NCI-H1436 (cell line): Measurements from ENCODE around the gene POLR2J.
"Not testable (repeated sequence)": the region's sequence is repeated elsewhere in the genome, so short reads cannot be mapped to it uniquely, and the experiment has no call there.

Experiments
- DNase-seq: peaks from one replicate; lab custom pipeline; 2025; lab: John Stamatoyannopoulos, UW

The POLR2J gene

DNA sequence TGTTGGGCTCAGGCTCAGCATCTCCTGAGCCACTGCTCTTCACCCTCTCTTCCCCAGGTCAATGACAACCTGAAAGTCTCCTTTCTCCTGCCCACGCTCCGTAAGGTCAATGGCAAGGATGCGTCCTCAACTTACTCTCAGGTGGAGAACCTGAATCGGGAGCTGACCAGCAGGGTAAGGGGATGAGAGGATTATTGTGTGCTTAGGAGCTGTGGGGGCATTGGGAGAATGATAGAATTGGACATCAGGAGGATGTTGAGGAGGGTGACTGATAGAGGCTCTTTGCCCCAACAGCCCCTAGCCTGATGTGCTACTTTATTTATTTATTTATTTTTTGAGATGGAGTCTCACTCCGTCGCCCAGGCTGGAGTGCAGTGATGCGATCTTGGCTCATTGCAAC lies 12.6 kb downstream of the POLR2J start:
- no peak for DNase-seq

DNA sequence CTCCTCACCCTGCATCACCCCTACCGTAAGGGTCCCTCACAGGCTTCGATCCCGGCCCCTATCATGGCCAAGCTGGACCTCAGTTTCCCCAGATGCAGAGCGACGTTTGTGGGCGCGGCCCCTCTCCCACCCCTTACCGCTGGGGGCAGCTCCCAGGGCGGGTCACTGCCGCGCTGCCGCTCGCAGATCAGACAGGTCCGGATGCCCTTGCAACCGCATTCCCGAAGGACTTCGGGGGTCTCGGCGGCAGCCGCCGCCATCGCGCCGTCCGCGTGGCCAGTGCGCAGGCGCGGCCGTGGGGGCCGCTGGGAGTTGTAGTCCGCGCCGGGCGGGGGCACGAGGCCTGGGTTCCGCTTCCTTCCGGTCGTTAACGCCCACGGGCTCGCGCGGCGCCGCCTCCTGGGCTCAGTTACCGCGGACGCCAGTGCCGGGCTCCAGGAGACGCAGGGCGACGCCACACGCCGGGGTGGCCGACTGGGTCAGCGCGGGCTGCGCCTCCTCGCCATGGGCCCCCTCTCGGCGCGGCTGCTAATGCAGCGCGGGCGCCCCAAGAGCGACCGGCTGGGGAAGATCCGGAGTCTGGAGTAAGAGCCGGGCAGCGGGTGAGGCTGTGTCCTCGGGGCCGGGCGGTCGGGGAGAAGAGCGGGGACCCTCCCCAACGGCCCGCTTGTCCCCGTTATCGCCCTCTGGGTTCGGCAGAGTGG lies 14.0 kb downstream of the POLR2J start, which contains the start of the genes ALKBH4 and LRWD1:
Gene ALKBH4, minus strand, starts transcription at position 287 of the 704 bp plus-strand sequence. Its CDS starts 27 bp downstream, at position 260.
Gene LRWD1, plus strand, starts transcription at position 408 of the 704 bp plus-strand sequence. Its CDS starts 97 bp downstream, at position 505.
- DNase-seq = peak; percentile 88

DNA sequence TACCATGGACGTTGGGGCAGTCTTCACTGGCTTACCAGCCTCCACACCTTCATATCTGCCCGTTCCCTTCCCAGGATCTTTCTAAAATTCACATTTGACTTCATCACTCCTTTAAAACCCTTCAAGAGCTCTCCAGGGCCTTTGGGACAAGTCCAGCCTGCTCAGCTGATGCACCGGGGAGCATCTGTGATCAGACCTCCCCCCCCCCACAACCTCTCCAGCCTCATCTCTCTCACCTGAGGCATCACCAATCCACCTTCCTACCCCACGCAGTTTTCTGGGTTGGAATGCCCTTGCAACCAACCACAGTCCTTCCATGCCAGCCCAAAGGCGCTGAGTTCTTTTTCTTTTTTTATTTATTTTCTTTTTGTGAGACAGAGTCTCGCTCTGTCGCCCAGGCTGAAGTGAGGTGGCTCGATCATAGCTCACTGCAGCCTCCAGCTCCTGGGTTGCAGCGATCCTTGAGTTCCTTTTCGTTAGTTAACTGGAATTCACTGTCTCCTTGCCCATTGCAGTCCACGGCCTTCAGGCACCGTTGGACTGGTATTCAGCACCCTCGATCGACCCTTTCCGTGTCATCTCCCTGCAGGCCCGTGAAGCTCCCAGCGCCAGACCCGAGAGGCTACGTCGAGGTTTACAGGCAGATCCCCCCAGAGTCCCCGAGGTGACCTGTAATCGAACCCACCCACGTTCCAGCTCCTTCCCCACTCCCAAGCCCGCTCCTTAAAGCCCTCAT lies 14.7 kb downstream of the POLR2J start:
- DNase-seq = no peak

DNA sequence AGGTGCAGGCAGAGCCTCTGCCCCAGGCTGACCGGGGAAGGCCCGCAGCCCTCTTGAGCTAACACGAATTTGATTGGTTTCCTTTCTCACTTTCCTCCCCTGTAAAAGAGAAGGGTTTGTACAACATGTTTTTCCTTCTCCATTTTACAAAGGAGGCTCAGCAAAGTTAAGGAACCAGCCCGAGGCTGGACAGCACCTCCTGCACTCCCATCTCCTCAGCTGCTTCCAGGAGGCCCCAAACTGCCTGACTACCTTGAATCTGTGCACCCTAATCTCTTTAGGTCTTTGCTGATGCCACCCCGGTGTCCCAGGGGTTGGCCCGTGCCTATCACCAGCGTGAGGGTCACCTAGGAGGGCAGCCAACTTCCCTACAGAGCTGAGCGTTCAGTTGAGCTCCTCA lies 18.3 kb downstream of the POLR2J start:
- DNase-seq = no peak

DNA sequence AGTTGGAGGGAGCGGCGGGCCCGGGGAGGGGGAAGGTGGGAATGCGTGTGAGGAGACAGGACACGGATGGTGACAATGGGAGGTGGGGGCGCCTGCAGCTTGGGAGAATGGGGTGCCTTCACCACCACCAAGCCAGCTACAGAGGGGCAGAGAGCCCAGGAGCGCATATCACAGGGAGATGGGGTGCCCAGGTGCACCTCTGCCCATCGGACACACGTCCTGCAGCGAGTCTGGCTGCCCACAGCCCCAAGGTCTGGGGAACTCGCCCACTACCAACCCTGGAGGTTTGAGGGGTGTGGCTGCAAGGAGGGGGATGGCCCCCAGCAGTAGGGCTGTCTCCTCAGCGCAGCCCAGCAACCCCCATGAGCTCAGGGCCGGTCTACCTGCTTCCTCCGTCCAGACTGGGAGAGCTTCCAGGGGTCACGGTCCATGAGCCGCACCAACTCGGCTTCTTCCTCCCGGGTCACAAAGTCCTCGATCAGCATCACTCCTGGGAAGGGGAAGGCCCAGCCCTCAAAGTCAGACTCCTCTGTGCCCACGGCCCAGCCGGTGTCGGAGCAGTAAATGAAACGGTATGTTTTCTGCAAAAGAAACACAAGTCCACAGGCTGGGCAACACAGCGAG lies 19.4 kb downstream of the POLR2J start:
- DNase-seq = no peak

DNA sequence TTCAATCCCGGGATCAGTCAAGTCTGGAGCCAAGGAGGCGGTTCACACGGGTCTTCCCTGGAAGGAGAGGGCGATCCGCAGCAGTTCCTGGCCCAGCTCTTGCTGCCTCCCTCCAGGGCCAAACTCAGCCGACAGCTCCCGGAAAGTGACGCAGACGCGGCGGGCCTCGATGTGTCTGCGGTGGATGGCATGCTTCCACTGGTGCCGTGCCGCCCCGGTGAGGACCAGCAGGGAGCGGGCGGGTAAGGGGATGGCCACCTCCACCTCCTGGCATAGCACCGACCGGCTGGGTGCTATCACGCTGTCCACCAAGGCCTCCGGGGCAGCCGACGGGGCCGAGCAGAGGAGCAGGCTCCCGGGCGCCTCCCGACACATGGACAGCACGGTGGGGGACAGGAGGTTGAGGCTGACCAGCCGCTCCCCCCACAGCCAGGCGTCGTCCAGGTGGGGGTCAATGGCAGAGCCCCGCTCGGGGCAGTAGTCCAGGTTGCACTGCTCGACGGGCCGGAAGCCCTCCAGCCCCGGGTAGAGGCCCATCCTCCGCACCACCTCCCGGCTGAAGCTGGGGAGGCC lies 21.3 kb downstream of the POLR2J start:
- DNase-seq = no peak

DNA sequence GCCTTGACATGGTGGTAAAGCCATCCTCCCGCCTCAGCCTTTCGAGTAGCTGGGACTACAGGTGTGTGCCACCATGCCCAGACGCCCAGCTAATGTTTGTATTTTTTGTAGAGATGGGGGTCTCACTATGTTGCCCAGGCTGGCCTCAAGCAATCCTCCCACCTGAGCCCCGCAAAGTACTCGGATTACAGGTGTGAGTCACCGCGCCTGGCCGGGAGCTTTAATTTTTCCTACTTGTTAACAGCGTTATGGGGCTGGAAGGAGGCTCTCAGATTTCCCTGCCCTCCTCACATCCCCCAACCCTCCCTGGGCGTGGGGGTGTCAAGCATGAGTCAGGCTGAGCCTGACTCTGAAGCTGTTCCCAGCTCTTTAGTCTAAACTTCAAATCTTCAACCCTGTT lies 22.4 kb downstream of the POLR2J start:
- DNase-seq = no peak

DNA sequence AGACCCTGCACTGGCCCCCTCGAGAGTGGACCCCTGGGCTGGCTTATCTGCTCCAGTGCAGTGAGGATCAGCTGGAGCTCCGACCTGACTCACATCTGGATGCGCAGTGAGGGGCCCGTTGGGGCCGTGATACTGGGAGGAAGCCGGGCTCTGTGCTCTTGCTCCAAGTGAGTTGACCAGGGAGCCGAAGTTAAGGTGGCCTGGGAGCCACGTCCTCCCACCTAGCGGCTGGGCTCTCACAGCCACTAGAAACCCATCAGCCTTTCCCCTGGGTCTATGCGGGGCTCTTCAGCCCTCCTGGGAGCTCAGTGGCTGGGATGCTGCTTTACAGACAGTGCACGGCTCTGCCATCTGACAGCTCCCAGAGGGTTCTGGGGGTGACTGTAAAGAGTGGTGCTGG lies 23.1 kb downstream of the POLR2J start:
- no peak for DNase-seq

DNA sequence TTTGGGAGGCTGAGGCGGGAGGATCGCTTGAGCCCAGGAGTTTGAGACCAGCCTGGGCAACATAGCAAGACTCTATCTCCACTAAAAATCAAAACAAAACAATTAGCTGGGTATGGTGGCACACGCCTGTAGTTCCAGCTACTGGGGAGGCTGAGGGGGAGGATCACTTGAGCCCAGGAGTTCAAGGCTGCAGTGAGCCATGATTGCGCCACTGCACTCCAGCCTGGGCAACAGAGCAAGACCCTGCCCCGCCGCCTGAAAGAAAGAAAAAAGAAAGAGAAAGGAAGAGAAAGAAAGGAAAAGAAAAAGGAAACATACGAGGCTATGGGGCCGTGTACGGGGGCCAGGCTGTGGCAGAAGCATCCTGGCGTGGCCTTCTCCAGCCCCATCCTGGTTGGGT lies 23.8 kb downstream of the POLR2J start:
- not testable (repeated sequence) for DNase-seq

DNA sequence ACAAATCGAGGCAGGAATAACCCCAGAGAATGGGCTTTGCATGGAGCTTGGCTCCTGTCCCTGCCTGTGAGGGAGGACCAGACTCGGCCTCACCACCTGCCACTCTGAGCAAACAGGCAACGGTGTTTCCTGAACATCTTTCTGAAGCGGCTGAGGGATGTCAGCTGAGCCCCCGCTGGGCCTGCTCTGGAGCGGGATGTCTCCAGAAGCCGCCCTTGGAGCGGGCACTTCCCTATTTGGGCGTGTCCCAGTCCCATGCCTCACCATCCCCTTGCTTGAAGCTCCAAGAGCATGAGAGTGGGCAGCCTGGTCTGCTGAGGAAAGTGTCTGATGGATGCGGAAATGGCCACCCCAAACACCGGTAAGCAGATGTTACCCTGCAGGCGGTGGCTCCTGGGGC lies 24.3 kb downstream of the POLR2J start:
- DNase-seq = no peak

DNA sequence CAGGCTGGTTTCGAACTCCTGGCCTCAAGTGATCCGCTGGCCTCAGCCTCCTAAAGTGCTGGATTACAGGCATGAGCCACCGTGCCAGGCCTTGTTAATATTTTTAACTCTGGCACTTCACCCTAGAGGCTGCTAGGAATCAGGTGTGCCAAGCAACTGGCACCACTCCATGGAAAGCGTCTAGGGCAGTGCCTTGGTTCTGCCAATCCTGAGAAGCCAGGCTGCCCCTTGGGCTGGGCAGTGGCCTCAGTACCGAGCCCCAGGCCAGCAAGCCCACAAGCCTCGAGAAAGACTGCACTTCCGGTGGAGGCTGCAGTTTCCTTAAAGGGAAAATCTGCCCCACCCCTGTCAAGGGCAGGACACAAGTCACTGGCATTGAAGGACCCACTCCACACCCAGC lies 25.4 kb downstream of the POLR2J start:
- DNase-seq = no peak

DNA sequence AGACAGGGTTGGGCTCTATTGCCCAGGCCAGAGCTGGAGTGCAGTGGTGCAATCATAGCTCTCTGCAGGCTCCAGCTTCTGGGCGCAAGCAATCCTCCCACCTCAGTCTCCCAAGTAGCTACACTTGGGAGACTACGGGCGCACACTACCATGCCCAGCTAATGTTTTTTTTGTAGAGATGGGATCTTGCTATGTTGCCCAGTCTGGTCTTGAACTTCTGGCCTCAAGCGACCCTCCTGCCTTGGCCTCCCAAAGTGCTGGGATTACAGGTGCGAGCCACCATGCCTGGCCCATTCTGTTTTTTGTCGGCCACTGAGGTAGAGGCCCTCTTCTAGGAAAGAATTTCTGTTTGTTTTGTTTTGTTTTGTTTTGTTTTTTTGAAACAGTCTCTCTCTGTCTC lies 26.3 kb downstream of the POLR2J start:
- no peak for DNase-seq

DNA sequence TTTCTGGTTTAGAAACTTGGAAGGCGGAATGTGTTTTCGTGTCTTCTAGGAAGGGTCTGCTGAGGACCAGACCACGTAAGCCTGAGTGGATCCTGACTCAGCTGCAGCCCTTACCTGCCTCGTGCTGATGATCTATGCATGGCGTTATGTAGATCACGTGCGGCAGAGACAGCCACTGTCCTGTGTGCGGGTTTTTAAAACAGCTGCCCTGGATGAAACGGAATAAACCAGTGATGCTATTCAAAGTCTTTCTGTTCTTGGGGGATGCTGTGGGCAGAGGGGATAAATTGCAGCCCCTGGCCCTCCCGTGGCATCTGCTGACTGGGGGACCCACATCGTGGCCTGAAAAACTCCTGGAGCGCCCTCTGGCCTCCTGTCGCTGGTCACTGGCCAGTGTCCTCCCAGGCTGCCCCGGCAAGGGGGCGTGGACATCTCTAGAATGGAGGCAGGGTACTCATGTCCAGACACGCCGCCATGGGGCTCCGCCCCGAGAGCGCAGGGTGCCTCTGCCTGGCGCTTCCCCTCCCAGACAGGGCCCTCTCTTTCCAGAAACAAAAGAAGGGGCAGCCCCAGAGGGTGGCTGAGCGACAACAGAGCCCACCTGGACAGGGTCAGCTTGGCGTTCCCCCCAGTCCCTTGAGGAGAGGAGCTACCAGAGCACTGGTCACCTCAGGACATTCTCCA lies 27.2 kb downstream of the POLR2J start:
- no peak for DNase-seq

DNA sequence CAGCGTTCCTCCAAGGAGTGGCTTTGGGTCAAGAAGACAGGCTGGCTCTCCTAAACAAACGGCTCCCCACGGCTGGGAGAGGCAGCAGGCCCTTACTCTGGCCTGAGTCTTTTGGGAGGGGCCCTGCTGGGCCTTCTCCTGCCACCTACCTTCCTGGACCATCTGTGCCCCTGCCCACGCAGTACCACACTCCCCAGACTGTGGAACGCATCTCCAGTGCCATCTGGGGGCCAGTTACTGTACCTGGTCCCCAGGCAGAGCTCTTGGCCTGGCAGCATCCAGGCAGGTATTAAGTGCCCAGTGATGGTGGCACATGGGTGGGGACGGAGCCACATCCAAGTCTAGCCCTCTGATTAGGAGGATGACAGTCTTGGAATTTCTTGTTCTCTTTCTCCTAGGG lies 28.5 kb downstream of the POLR2J start:
- no peak for DNase-seq

DNA sequence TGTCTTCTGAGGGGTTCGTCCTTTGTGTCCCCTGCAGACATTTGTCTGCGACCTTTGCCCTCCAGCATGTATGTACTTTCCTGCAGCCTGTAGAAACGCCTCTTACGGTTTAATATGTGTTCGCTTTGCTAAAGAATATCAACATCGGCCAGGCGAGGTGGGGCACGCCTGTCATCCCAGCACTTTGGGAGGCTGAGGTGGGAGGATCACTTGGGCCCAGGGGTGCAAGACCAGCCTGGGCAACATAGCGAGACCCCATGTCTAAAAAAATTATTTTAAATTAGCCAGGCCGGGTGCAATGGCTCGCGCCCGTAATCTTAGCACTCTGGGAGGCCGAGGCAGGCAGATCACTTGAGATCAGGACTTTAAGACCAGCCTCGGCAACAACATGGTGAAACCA lies 29.6 kb downstream of the POLR2J start:
- DNase-seq = no peak

DNA sequence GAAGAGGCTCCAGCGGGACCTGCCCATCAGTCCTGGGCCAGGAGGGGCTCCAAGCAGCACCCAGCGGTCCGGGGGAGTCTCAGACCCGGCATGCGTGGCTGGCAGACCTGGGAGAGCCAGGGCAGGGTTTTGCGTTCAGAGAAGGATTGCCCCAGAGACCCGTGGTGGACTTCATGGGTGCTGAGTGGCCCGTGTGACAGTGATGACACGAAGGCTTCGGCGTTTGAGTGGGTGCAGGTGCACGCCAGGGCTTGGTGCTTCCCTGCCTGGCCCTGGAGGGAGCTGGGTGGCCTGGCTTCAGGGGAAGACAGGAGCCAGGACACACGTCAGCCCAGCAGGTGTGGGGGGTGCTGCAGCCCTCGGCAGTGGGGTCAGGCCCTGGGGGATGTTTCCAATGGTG lies 31.4 kb downstream of the POLR2J start:
- DNase-seq = no peak

DNA sequence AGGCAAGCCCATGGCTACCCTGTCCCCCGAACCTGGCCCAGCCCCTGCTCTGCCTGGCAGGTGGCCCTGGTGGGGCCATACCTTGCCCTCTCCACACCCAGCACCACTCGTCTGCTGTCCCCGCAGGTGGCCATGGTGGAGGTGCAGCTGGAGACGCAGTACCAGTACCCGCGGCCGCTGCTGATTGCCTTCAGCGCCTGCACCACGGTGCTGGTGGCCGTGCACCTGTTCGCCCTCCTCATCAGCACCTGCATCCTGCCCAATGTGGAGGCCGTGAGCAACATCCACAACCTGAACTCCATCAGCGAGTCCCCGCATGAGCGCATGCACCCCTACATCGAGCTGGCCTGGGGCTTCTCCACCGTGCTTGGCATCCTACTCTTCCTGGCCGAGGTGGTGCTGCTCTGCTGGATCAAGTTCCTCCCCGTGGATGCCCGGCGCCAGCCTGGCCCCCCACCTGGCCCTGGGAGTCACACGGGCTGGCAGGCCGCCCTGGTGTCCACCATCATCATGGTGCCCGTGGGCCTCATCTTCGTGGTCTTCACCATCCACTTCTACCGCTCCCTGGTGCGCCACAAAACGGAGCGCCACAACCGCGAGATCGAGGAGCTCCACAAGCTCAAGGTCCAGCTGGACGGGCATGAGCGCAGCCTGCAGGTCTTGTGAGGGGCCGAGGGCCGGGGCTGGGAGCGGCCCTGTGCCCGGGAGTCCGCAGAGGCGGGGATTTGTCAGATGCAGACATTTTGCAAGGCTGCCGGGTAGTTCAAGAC lies 32.1 kb downstream of the POLR2J start:
- no peak for DNase-seq

DNA sequence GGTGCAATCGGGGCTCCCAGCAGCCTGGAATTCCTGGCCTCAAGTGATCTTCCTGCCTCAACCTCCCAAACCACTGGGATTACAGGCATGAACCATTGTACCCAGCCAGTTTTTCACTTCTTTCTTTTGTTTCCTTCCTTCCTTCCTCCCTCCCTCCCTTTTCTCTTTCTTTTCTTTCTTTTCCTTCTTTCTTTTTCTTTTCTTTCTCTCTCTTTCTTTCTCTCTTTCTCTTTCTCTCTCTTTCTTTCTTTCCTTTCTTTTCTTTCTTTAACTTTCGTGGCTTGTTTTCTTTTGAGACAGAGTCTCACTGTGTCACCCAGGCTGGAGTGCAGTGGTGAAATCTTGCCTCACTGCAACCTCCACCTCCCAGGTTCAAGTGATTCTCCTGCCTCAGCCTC lies 33.0 kb downstream of the POLR2J start:
- DNase-seq = no peak

DNA sequence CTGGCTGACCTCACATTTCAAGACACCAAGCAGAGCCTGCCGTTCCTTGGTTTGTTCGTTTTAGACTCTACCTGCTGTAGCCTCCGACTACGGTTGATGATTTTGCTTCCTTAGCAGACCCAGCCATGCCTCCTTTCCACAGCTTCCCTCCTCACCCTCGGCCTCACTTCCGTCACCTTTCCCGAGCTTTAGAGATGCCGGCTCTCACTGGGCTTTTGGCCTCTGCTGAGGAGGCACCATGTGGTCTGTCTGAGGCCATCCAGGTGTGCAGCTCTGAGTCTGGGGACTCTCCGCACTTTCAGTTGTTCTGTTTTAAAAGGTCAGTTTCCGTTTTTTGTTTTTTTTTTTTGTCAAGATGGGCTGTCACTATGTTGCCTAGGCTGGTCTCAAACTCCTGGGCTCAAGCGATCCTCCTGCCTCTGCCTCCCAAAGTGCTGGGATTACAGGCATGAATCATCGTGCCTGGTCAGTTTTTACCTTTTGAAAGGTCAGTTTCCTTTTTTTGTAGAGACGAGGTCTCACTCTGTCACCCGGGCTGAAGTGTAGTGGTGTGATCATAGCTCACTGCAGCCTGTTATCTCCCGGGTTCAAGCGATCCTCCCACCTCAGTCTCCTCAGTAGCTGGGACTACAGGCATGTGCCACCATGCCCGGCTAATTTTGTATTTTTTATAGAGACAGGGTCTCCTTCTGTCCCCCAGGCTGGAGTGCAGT lies 33.6 kb downstream of the POLR2J start:
- DNase-seq = no peak

DNA sequence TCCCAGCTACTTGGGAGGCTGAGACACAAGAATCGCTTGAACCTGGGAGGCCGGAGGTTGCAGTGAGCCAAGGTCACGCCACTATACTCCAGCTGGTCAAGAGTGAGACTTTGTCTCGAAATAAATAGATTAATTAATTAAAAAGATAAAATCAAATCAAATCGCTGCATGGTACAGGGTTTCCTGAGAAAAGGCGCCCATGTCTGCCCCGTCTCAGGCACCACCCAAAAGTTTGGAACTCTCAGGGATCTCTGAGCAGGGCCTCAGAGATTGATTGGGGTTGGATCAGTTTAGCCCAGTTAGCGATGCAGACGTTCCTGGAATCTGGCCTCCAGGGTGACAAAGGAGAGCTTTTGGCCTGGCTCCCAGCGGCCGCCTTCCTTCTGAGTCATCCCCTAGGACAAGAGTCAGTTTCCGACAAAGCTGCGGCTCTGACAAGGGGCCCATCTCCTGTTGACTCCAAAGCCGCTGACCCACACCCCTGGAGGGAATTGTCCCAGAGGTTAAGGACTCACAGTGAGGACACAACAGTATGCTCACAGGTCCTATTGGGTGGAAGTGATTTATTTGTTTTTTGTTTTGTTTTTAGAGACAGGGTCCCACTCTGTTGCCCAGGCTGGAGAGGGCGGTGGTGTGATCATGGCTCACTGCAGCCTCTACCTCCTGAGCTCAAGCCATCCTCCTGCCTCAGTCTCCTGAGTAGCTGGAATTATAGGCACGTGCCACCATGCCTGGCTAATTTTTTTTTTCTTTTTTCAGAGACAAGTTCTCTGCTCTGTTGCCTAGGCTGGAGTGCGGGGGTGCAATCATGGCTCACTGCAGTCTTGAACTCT lies 38.5 kb downstream of the POLR2J start:
- no peak for DNase-seq
